CD4-positive, alpha-beta T cell treated with Interleukin-17A for 4 hours (primary cell): ENCODE measurements around the gene SV2B.

ENCODE experiments used
- DNase-seq: peaks from one replicate; pipeline ENCODE4 v3.0.0-alpha.2; 2020; ENCODE audit warnings: mixed read lengths

Gene SV2B

GRCh38 chr15:91196768-91197167 is 96.7 kb downstream of the SV2B start:
- no peak for DNase-seq

DNA sequence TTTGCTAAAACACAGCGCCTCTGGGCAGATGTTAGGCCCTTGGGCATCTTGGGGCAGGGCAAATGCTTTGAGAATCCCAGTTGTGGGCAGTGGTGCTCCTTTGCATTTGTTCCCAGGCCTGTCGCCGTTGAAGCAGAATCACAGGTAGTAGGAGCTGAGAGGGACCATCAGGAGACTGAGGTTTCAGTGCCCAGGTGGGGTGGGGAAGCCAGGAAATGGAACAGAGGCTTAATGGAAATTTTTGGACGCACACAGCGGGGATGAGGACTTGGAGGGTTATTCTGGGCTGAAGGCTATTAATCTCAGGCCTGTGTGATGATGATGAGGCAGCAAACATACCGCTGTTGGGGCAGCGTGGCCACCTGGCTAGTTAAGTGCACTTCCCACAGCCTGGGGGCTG is 99.5 kb downstream of the SV2B start:
- no peak for DNase-seq

- DNase-seq = no peak
Measured at GRCh38 chr15:91200101-91200754, 100.2 kb downstream of the SV2B start.

- DNase-seq = no peak
Measured at GRCh38 chr15:91202510-91203102, 102.5 kb downstream of the SV2B start.

- DNase-seq = no peak
Measured at GRCh38 chr15:91203619-91204203, 103.7 kb downstream of the SV2B start.

DNA sequence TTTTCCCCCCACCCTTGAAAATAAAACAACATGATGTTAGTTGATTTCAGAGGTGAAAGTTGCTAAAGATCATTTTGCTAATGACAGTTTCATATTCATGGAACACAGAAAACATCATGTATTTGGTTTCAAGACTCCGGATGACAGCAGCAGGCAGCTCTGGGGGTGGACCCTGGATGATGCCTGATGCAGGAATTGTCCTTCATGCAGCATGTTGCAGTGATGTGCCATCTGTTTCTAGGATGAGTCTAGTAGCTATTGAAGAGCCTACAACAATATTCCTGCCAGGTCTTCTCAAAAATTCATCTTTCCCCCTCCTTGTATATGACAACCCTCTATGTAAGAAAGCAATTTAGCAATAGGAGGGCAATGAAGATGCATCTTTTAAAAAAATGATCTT is 108.3 kb downstream of the SV2B start:
- DNase-seq = no peak

DNA sequence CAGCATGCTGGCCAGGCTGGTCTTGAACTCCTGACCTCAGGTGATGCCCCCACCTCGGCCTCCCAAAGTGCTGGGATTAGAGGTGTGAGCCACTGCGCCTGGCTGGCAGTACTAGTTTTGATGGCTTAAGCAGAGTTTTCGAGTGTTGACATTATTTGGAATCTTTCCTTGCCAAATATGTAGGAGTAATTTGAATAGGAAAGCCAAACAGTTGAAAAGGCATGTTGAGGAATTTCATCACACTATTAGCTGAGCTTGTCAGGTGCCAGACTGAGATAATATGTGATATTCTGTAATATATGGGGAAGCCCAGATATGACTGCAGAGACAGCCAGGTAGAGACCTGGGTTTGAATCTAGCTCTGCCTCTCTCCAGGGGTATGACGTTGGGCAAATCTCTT is 109.3 kb downstream of the SV2B start:
- DNase-seq = no peak

DNA sequence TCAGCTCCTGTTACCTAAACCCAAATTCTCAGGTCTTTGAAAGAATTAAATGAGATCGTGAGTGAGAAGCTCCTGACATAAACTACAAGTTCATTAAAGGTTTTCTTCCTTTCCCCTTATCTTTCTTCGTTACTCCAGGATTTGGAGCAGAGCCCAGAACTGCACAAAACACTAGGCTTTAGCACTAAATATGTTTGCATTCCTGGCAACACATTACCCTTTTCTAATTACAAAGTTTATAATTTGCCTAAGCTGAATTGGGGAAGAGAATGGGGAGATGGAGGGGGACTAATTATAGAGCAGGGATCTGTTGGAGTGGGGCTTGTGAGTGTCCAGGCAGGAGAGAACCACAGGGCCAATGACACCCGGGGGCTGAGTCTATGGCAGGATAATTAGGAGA is 109.7 kb downstream of the SV2B start:
- DNase-seq = no peak

DNA sequence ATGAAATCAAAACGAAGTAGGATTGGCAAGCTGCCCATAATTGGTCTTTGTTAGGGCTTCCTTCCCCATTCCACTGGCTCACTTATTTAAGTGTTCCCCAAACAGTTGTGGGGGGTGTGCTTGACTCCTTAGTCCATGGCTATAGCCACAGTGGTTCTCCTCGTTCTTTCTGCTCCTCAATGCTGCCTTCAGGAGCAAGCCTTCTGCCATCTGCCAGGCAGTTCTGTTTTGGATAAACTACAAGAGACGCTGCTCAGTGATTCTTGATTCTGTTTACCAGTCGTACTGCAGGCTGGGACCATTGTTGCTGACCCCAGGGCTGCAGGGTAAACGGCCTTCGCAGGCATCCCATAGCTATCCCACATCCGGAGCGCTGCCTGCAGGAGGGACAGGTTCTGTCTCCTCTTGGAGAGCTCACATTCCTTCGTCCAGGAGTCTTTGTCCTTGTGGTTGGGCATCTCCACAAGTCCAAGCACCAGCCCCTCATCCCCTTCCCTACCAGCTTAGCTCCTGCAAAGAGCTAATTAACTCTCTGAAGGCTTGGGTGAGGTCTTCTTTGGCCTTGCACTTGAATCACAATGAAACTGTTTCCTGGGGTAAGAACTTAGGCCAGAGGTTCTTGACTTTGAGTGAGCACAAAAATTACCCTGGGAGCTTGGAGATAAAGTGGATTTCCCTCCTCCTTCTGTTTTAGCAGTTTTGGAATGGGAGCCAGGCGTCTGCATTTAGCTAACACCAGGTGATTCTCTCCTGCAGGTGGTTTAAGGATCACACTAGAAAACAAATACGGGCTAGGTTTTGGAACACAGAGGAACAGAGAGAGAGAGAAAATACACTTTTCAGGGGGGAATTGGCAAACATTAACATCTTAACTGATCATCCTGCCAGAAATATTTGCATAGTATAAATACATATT is 114.9 kb downstream of the SV2B start:
- DNase-seq = no peak

GRCh38 chr15:91216000-91216399 is 115.9 kb downstream of the SV2B start:
- no peak for DNase-seq

GRCh38 chr15:91219206-91219605 is 119.1 kb downstream of the SV2B start:
- DNase-seq = no peak

- no peak for DNase-seq
Measured at GRCh38 chr15:91222052-91222451, 122.0 kb downstream of the SV2B start.

DNA sequence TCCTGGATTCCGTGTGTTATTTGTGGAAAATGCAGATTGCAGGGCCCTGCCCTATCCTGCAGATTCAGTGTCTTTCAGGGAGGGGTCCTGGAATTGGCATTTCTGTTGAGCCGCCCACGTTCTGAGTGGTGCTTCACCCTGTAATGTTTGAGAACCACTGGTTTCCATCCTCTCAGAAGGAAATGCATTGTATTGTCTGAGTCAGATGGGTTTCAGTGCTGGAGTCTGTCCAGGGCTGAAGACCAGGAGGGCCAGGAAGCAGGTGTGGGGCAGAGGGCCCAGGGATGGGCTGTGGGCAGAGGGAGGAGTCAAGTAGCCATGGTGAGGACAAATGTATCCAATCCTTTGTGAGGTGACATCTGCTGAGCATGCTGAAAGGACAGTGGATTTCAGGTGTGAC is 123.8 kb downstream of the SV2B start:
- DNase-seq = no peak

DNA sequence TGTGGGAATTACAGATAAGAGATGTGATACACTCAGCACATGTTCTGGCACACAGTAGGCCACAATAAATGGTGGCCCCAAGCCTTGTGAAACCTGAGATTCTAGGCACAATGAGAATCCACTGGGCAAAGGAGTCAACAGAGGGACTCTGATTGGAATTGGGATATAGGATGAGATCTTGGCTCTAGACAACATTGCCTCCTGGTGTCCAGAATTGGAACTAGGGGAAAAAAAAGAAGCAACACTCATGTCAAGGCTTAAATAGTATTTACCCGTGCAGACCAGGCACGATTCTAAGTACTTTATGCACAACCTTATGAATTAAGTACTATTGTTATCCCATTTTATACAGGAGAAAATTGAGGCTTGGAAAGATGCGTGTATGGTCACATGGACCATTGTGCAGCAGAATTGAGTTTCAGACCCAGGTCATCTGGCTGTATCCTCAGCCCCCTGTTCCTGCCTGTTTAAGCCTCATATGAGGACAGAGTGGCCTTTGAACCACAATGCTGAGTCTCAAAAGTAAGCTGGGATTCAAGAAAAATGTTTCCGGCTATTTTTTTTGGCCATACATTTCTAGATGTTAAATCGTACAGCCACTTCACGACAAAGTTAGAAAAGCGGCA is 124.8 kb downstream of the SV2B start:
- DNase-seq = no peak

DNA sequence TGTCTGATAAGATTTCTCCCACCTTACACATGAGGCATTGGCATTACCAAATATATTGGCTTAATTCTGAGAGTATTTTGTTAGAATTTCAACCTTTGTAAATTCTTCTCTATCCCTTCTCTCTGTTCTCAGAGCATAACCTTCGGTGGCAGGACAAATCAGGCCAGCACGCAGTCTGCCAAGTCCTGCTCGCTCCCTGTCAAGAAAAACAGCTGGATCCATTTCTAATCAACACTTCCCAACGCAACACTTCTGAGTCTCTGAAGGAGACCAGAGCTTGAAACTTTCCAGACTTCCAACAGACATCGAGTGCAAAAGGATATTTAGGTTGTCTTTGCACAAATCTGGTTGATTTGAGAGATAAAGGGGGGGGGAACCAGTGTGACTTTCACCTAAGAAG is 125.7 kb downstream of the SV2B start:
- no peak for DNase-seq

DNA sequence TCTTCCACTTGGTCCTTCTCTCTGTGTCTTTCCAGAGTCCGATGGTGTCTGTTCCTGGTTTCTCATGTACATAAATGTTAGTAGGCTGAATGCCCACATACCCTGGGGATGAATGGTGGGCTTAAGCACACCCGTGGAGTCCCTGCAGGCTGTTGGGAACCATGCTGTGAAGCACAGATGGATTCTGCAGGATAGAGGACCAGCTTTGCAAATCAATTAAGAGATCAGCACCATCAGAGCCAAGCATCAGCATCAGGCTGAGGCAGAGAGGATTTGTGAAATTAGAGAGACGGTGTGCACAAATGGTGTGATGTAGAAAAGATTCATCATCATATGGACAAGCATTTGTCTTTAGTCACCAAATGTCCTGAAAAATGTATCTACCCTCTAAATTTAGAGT is 127.1 kb downstream of the SV2B start:
- DNase-seq = no peak

DNA sequence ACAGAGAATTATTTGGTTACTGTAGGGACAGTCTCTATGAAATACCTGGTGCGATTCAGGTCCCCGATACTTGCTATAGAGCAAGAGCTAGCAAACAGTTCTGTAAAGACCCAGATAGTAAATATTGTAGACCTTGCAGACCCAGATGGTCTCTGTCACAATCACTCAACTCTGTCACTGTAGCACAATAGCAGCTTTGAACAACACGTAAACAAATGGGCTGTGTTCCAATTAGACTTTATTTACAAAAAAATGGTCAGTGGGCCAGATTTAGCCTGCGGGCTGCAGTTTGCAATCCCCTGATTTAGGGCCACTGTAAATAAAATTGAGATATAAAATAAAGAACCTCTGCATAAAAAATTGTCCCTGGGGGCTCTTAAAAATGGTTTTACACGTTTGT is 127.7 kb downstream of the SV2B start:
- no peak for DNase-seq

- DNase-seq = no peak
Measured at GRCh38 chr15:91228383-91228782, 128.3 kb downstream of the SV2B start.

DNA sequence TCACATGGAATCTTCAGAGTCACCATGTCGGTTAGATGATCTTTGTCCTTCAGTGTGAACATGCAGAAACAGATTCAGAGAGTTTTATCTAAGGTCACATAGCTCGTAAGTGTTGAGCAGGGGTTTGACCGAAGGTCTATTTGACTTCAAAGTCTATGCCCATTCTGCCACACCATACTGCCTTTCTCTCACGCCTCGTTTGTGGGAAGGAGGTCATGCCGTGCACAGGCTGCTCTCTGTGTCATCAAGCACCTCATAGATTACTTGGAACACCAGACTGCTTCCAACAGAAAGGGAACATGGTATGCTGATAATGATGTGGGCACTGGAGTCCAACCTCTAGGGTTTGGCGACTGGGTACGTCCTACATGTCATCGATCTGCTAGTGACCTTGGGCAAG is 128.8 kb downstream of the SV2B start:
- no peak for DNase-seq

- DNase-seq = no peak
Measured at GRCh38 chr15:91231703-91232102, 131.6 kb downstream of the SV2B start.

GRCh38 chr15:91234759-91235158 is 134.7 kb downstream of the SV2B start:
- no peak for DNase-seq

GRCh38 chr15:91235376-91235775 is 135.3 kb downstream of the SV2B start:
- DNase-seq = no peak

GRCh38 chr15:91237445-91237844 is 137.4 kb downstream of the SV2B start:
- no peak for DNase-seq
